Measurements from ENCODE around the gene POP5. TPM values are rescaled to one million over a fixed set of nuclear protein-coding genes. Genes with fewer than 3 reads are reported as not detected.

Gene POP5
- total RNA-seq, 1 donor from 2014 or later, result 29.2 TPM

DNA sequence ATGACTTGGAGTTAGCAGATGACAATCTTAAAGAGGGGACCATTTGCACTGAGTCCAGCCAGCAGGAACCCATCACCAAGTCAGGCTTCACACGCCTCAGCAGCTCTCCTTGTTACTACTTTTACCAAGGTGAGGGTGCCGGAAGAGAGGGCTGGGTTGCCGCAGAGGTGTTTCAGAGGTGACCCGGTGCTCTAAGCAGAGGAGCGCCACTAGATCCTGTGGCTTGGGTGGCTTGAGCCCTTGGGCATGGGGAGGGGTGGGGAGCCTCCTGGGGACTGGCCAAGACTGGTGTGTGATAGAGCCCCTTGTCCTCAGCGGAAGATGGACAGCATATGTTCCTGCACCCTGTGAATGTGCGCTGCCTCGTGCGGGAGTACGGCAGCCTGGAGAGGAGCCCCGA lies 17.7 kb downstream of the POP5 start:
- no peak for TF ChIP-seq CTCF (IDR thresholded peaks at IDR 0.05; ENCODE audit: partially characterized antibody, unreplicated experiment)
- Mint-ChIP-seq H3K36me3 (ENCODE audit: unreplicated experiment) (no peaks in the 10 kb centered on the region), H3K4me1 (ENCODE audit: low read depth, unreplicated experiment) (no peaks in the 10 kb centered on the region), H3K27ac (ENCODE audit: unreplicated experiment) (no peak overlapping the region), H3K4me3 (ENCODE audit: unreplicated experiment) (no peak overlapping the region), H3K27me3 (ENCODE audit: unreplicated experiment) (no peaks in the 10 kb centered on the region), H3K9me3 (ENCODE audit: unreplicated experiment) (no peaks in the 10 kb centered on the region)
- no peak for DNase-seq

DNA sequence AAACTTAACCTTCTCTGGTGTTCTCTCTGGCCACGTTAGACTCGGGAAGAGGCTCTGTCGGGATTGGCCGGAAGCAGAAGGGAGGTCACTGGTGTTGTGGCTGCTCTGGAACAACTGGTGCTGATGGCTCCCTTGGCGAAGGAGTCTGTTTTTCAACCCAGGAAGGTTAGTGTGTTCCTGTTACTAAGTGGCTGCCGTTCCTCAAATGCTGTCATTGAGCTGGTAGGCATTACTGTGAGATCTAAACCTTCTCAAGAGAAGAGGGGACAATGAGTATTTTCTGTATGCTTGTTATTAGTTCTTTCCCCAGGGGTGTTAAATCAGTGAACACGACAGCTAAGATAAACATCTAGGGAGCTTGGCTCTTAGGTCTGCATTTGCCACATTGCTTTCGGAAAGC lies 18.3 kb downstream of the POP5 start:
- Mint-ChIP-seq H3K4me1 (ENCODE audit: low read depth, unreplicated experiment) (no peaks in the 10 kb centered on the region), H3K36me3 (ENCODE audit: unreplicated experiment) (no peaks in the 10 kb centered on the region), H3K9me3 (ENCODE audit: unreplicated experiment) (no peaks in the 10 kb centered on the region), H3K4me3 (ENCODE audit: unreplicated experiment) (no peak overlapping the region), H3K27me3 (ENCODE audit: unreplicated experiment) (no peaks in the 10 kb centered on the region), H3K27ac (ENCODE audit: unreplicated experiment) (no peak overlapping the region)
- DNase-seq, result no peak
- TF ChIP-seq CTCF (IDR thresholded peaks at IDR 0.05; ENCODE audit: partially characterized antibody, unreplicated experiment), result no peak

- H3K9me3 Mint-ChIP-seq (ENCODE audit: unreplicated experiment), result no peaks in the 10 kb centered on the region
- H3K27ac Mint-ChIP-seq (ENCODE audit: unreplicated experiment), result no peak overlapping the region
- TF ChIP-seq CTCF (IDR thresholded peaks at IDR 0.05; ENCODE audit: partially characterized antibody, unreplicated experiment), result no peak
- H3K36me3 Mint-ChIP-seq (ENCODE audit: unreplicated experiment), result no peaks in the 10 kb centered on the region
- no peak for DNase-seq
- no peaks in the 10 kb centered on the region for H3K4me1 Mint-ChIP-seq (ENCODE audit: low read depth, unreplicated experiment)
- no peaks in the 10 kb centered on the region for H3K27me3 Mint-ChIP-seq (ENCODE audit: unreplicated experiment)
- H3K4me3 Mint-ChIP-seq (ENCODE audit: unreplicated experiment), result no peak overlapping the region
Measured at GRCh38 chr12:120557589-120557988, 23.6 kb downstream of the POP5 start.

DNA sequence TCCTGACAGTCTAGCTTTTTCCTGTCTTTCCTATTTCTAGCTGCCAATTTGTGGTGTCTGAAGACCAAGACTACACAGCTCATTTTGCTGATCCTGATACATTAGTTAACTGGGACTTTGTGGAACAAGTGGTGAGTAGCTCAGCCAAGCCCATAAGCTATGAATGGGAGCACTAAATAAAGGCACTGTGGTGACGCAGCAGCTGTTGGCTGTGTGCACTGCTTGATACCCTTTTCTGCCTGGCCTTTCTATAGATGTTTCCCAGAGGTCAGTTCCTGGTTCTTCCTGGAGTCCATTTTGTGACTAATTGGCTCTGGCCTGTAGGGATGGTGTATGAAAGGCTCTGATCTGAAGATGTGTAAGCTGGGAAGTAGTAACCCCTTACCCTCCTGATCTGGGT lies 26.5 kb downstream of the POP5 start:
- Mint-ChIP-seq H3K36me3 (ENCODE audit: unreplicated experiment) (no peaks in the 10 kb centered on the region), H3K4me3 (ENCODE audit: unreplicated experiment) (no peak overlapping the region), H3K4me1 (ENCODE audit: low read depth, unreplicated experiment) (no peaks in the 10 kb centered on the region), H3K27me3 (ENCODE audit: unreplicated experiment) (no peaks in the 10 kb centered on the region), H3K9me3 (ENCODE audit: unreplicated experiment) (no peaks in the 10 kb centered on the region), H3K27ac (ENCODE audit: unreplicated experiment) (no peak overlapping the region)
- DNase-seq, result no peak
- TF ChIP-seq CTCF (IDR thresholded peaks at IDR 0.05; ENCODE audit: partially characterized antibody, unreplicated experiment), result no peak

DNA sequence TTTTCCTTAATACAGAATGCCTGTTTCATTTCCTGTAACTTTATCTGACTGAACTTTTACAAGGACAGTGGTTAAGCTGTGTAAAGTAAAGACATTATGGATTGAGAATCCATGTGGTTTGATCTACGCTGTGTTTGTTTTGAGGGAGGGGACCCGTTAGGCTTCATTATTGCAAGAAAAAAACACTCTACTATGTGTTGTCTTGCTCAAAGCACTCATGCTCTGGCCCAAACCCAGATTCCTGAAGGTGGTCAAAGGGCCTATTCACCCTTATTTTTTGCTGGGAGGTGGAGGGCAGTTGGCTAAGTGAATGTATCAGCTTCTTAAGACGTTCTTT lies 35.2 kb downstream of the POP5 start:
- TF ChIP-seq CTCF (IDR thresholded peaks at IDR 0.05; ENCODE audit: partially characterized antibody, unreplicated experiment), result no peak
- no peak for DNase-seq
- no peaks in the 10 kb centered on the region for H3K36me3 Mint-ChIP-seq (ENCODE audit: unreplicated experiment)
- H3K4me1 Mint-ChIP-seq (ENCODE audit: low read depth, unreplicated experiment), result no peaks in the 10 kb centered on the region
- H3K27ac Mint-ChIP-seq (ENCODE audit: unreplicated experiment), result no peak overlapping the region
- H3K27me3 Mint-ChIP-seq (ENCODE audit: unreplicated experiment), result peaks cover 2% of the 10 kb centered on the region
- H3K9me3 Mint-ChIP-seq (ENCODE audit: unreplicated experiment), result no peaks in the 10 kb centered on the region
- H3K4me3 Mint-ChIP-seq (ENCODE audit: unreplicated experiment), result no peak overlapping the region

Measured in glutamatergic neuron (in vitro differentiated cells).